Activated CD8-positive, alpha-beta T cell treated with anti-CD3 and anti-CD28 coated beads, Interleukin-2, amount 10 ng/mL, durations not matched to agents 7 days and 5 days (primary cell): ENCODE data around the gene ATL3. TPM values are rescaled to one million over a fixed set of nuclear protein-coding genes. Genes with fewer than 3 reads are reported as not detected.
A peak's percentile ranks its signal among the peaks of the same experiment; 100 is the strongest.

Source experiments
- ATAC-seq: fragments of 150-1000 bp; cut with Tn5 transposase; one replicate; pipeline ENCODE4 v1.10.0; 2021; ENCODE audit warnings: moderate library complexity
- CTCF ChIA-PET: fragments of 350-600 bp; sonication (Branson Sonifier 250); formaldehyde crosslinking; loops from one replicate; lab custom pipeline; 2021; ENCODE audit warnings: antibody characterized with exemption; lab: Charles Lee
- POLR2A ChIA-PET: fragments of 350-600 bp; sonication (Branson Sonifier 250); formaldehyde crosslinking; loops from one replicate; lab custom pipeline; 2021; ENCODE audit warnings: antibody characterized with exemption; lab: Charles Lee
- DNase-seq: peaks from one replicate; pipeline ENCODE4 v3.0.0-alpha.2; 2020
- H3K27ac Mint-ChIP-seq: one replicate; pipeline ENCODE4 v1.8.0; 2021; ENCODE audit warnings: mild to moderate bottlenecking, mixed read lengths
- H3K27me3 Mint-ChIP-seq: one replicate; pipeline ENCODE4 v1.8.0; 2021; ENCODE audit warnings: low read depth, mixed read lengths
- H3K36me3 Mint-ChIP-seq: one replicate; pipeline ENCODE4 v1.8.0; 2021; ENCODE audit warnings: low read depth, mixed read lengths
- H3K4me1 Mint-ChIP-seq: one replicate; pipeline ENCODE4 v1.8.0; 2021; ENCODE audit warnings: low read depth, mixed read lengths
- H3K4me3 Mint-ChIP-seq: one replicate; pipeline ENCODE4 v1.8.0; 2021; ENCODE audit warnings: mild to moderate bottlenecking, mixed read lengths
- H3K9me3 Mint-ChIP-seq: one replicate; pipeline ENCODE4 v1.8.0; 2022; ENCODE audit warnings: mixed read lengths; ENCODE audit not compliant: insufficient read depth
- total RNA-seq, 2 experiments: library from RNA; stranded (reverse); gene quantifications; one replicate each; pipeline ENCODE4 v1.2.3, GENCODE V29; 2021

The ATL3 gene
- total RNA-seq, 2 experiments from 2014 or later: 35.1 to 37.3 TPM

GRCh38 chr11:63681321-63682065, 10.3 kb upstream of the ATL3 start, which contains the start of gene RTN3:
Gene RTN3, plus strand, starts transcription at chr11:63681500. Its CDS starts 137 bp downstream, at chr11:63681637.
- Mint-ChIP-seq H3K4me3 (peak within 1 kb of the TSS; percentile 86), H3K4me1 (peaks cover 27% of the 10 kb centered on the region), H3K9me3 (no peaks in the 10 kb centered on the region), H3K36me3 (peaks cover 2% of the 10 kb centered on the region), H3K27me3 (peaks cover 8% of the 10 kb centered on the region), H3K27ac (peak within 1 kb of the TSS; percentile 78)
- ChIA-PET POLR2A (interaction anchor here (0.8 to 2.2 kb wide), 7 partner anchors 8 to 800 kb away, joined by 3 to 14 read pairs (median 5); partner anchors contain the start of genes ATL3, MARK2 and ZFTA), CTCF (interaction anchor here (0.7 to 2.7 kb wide), 18 partner anchors 8 to 319 kb away, joined by 3 to 23 read pairs (median 4); partner anchors contain the start of gene ATL3)
- peak; percentile 96 for ATAC-seq
- DNase-seq: peak; percentile 99

- H3K9me3 Mint-ChIP-seq: no peaks in the 10 kb centered on the region
These were observed 9.7 kb upstream of the ATL3 start for GRCh38 chr11:63680834-63681320.

DNA sequence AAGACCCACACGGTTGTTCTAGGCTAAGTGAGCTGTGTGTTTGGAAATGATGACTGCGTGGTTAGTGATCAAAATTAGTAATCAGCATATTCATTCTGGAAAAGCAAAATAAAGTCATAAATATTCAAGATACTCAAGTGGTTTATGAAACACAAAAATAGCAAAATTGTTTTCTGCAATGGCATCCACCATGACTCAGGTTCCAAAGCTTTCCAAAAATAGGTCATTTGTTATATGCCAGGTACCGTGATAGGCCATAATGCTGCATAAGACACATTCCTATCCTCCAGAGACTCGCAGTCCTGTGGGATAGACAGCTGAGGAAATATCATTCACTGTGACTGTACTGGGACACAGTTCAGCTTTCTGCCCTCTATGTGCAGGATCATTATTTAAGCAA, 2.4 kb upstream of the ATL3 start:
- H3K4me3 Mint-ChIP-seq: no peak overlapping the region
- H3K27me3 Mint-ChIP-seq: peaks cover 2% of the 10 kb centered on the region
- no peak overlapping the region for H3K27ac Mint-ChIP-seq
- H3K9me3 Mint-ChIP-seq: no peaks in the 10 kb centered on the region
- ATAC-seq (no peak), DNase-seq (no peak)
- H3K4me1 Mint-ChIP-seq: peaks cover 24% of the 10 kb centered on the region
- POLR2A ChIA-PET: interaction anchor here (0.6 to 1.6 kb wide), 4 partner anchors 9 to 914 kb away, joined by 3 to 8 read pairs (median 4); no protein-coding TSS in a partner anchor
- H3K36me3 Mint-ChIP-seq: peaks cover 7% of the 10 kb centered on the region
- CTCF ChIA-PET: interaction anchor here (1.3 to 1.8 kb wide), 4 partner anchors 9 to 194 kb away, joined by 3 to 11 read pairs (median 5); partner anchors contain the start of gene RTN3

More at GRCh38 chr11:63680834-63681320, 9.7 kb upstream of the ATL3 start:
- DNase-seq (no peak), ATAC-seq (no peak)
- H3K27ac Mint-ChIP-seq: peak overlapping the region; percentile 78
- H3K4me3 Mint-ChIP-seq: peak overlapping the region; percentile 86
- ChIA-PET CTCF (interaction anchor here (0.7 to 2.7 kb wide), 14 partner anchors 8 to 202 kb away, joined by 3 to 23 read pairs (median 4); partner anchors contain the start of gene ATL3), POLR2A (interaction anchor here (0.8 to 2.2 kb wide), 6 partner anchors 10 to 799 kb away, joined by 3 to 14 read pairs (median 4); partner anchors contain the start of genes ATL3, MARK2 and ZFTA)
- peaks cover 2% of the 10 kb centered on the region for H3K36me3 Mint-ChIP-seq
- peaks cover 8% of the 10 kb centered on the region for H3K27me3 Mint-ChIP-seq
- peaks cover 25% of the 10 kb centered on the region for H3K4me1 Mint-ChIP-seq

DNA sequence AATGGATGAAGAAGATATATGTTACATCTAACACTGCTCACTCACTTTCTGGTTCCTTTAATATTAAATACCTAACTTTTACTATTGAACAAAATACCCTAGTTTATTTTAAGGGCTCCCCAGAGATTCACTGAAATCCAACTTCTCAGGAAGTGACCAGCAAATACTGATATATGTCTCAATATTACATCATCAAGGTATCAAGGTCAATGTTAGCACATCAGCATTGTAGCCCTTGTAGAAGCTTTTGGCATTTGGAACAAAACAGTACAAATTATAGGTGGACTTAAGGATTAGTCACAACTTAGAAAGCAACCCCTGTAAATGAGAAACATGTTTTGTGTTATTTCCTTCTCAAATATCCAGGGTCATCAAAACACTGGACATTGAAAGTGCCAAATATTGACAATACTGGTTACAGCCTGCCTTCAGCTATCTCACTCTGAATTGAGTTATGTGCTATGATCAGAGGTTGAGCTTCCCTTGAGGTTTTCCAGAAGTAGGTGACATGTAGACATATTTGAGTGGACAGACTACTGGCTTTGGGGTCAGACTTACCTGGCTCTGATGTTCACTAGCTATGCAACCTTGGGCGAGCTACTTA, 1.9 kb upstream of the ATL3 start:
- no peak overlapping the region for H3K27ac Mint-ChIP-seq
- H3K4me1 Mint-ChIP-seq: peaks cover 30% of the 10 kb centered on the region
- peaks cover 2% of the 10 kb centered on the region for H3K27me3 Mint-ChIP-seq
- ATAC-seq: no peak
- peaks cover 10% of the 10 kb centered on the region for H3K36me3 Mint-ChIP-seq
- ChIA-PET POLR2A (interaction anchor here (0.6 to 1.6 kb wide), 3 partner anchors 9 to 915 kb away, joined by 4 to 8 read pairs (median 4); no protein-coding TSS in a partner anchor), CTCF (interaction anchor here (1.3 to 1.8 kb wide), 4 partner anchors 9 to 194 kb away, joined by 3 to 11 read pairs (median 5); partner anchors contain the start of gene RTN3)
- no peak overlapping the region for H3K4me3 Mint-ChIP-seq
- no peak for DNase-seq
- H3K9me3 Mint-ChIP-seq: no peaks in the 10 kb centered on the region

- DNase-seq (no peak), ATAC-seq (no peak)
- peaks cover 34% of the 10 kb centered on the region for H3K4me1 Mint-ChIP-seq
- POLR2A ChIA-PET: interaction anchor here (2.3 kb wide), 1 partner anchor 10 kb away, joined by 14 read pairs; the partner anchor contains the start of gene RTN3
- H3K27ac Mint-ChIP-seq: no peak overlapping the region
- no peaks in the 10 kb centered on the region for H3K27me3 Mint-ChIP-seq
- peak overlapping the region; percentile 77 for H3K4me3 Mint-ChIP-seq
- CTCF ChIA-PET: interaction anchor here (0.6 to 1.0 kb wide), 2 partner anchors 9 to 30 kb away, joined by 3 to 4 read pairs; partner anchors contain the start of gene RTN3
- H3K9me3 Mint-ChIP-seq: no peaks in the 10 kb centered on the region
- H3K36me3 Mint-ChIP-seq: peaks cover 13% of the 10 kb centered on the region
These were observed 934 bp upstream of the ATL3 start for GRCh38 chr11:63672156-63672463.

GRCh38 chr11:63670433-63671321, 499 bp downstream of the ATL3 start:
- Mint-ChIP-seq H3K4me1 (peaks cover 34% of the 10 kb centered on the region), H3K27me3 (no peaks in the 10 kb centered on the region), H3K27ac (peak overlapping the region; percentile 87), H3K36me3 (peaks cover 16% of the 10 kb centered on the region), H3K4me3 (peak overlapping the region; percentile 87), H3K9me3 (no peaks in the 10 kb centered on the region)
- ChIA-PET POLR2A (interaction anchor here (0.6 to 2.3 kb wide), 3 partner anchors 11 to 95 kb away, joined by 3 to 14 read pairs (median 3); partner anchors contain the start of gene RTN3), CTCF (interaction anchor here (0.6 to 2.8 kb wide), 8 partner anchors 10 to 668 kb away, joined by 3 to 22 read pairs (median 4); partner anchors contain the start of gene RTN3)
- ATAC-seq (peak; percentile 35), DNase-seq (peak; percentile 39)

DNA sequence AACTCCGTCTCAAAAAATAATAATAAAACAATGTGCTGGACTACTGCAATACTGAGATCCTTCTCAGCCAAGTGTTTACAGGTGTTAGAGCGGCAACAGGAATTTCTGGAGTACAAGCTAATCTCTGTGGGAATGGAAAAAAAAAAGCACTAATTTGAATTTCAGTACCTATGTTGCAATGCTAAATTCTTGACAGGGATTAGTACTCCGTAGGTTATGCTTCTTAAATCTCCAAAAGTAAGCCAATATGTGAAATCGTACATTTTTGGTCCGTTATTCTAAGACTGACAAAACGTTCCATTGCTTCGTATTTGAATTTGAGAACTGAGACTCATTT, 1.1 kb downstream of the ATL3 start:
- Mint-ChIP-seq H3K9me3 (no peaks in the 10 kb centered on the region), H3K36me3 (peaks cover 20% of the 10 kb centered on the region), H3K27me3 (no peaks in the 10 kb centered on the region), H3K4me3 (peak overlapping the region; percentile 87), H3K4me1 (peaks cover 34% of the 10 kb centered on the region), H3K27ac (peak overlapping the region; percentile 87)
- ATAC-seq: no peak
- ChIA-PET POLR2A (interaction anchor here (0.6 to 2.3 kb wide), 3 partner anchors 12 to 770 kb away, joined by 3 to 14 read pairs (median 3); partner anchors contain the start of gene RTN3), CTCF (interaction anchor here (1.2 to 2.8 kb wide), 4 partner anchors 9 to 31 kb away, joined by 3 to 22 read pairs (median 4); partner anchors contain the start of gene RTN3)
- no peak for DNase-seq

DNA sequence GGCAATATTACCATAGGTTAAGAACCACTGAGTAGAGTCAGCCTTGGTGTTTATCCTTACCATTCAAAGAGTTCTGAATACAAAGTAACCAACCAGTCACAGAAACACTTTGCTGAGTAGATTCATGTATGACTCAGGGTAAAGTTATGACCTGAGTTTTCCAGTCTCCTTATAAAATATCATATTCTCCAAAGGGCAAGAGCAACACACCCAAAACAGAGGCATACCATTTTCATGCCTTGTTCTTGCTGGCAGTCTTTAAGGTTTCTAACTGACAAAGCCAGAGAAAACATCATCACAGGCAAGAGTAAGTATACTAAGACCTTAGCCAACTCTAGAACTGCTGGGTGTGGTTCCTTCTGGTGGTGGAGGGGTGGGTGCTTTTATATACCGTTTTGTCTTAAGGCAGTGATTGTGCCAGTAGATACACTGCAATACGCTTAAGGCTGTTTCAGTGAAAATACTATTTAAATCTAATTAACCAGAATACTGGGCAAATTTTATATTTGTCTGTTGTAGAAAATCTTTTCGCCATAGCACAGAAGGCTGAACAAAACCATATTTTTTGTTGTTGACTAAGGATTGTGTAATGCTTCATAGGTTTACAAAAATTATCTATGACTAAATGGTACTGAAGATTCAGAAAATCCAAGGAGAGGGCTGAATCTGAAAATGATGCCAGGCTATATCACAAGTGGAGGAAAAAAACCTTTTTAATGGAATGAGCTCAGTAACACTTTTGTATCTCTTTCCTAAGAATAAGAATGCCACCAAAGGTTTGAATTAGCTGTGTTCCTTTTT, 3.0 kb downstream of the ATL3 start:
- ATAC-seq (no peak), DNase-seq (no peak)
- ChIA-PET POLR2A (no interaction called here), CTCF (interaction anchor here (1.4 to 2.8 kb wide), 4 partner anchors 14 to 189 kb away, joined by 3 to 22 read pairs (median 8); partner anchors contain the start of gene RTN3)
- Mint-ChIP-seq H3K27me3 (no peaks in the 10 kb centered on the region), H3K27ac (no peak overlapping the region), H3K9me3 (no peaks in the 10 kb centered on the region), H3K4me1 (peaks cover 34% of the 10 kb centered on the region), H3K36me3 (peaks cover 23% of the 10 kb centered on the region), H3K4me3 (no peak overlapping the region)

DNA sequence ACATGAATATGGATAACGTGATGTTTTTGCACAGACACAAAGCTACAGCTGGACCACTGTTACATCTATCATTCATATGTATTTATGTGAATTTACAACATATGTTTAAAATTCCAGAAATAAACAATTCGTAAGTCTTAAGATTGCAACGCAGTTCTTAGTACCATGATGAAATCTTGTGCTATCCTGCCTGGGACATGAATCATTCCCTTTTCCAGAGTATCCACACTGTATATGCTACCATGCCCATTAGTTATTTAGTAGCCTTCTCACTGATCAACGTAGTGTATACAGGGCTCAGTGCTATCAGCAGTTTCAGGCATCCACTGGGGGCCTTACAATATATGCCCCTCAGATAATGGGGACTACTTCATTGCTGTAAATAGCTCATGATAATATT, 4.3 kb downstream of the ATL3 start:
- POLR2A ChIA-PET: no interaction called here
- Mint-ChIP-seq H3K9me3 (no peaks in the 10 kb centered on the region), H3K27ac (no peak overlapping the region), H3K4me3 (no peak overlapping the region), H3K36me3 (peaks cover 22% of the 10 kb centered on the region), H3K4me1 (peaks cover 30% of the 10 kb centered on the region), H3K27me3 (no peaks in the 10 kb centered on the region)
- CTCF ChIA-PET: no interaction called here
- DNase-seq (no peak), ATAC-seq (no peak)

DNA sequence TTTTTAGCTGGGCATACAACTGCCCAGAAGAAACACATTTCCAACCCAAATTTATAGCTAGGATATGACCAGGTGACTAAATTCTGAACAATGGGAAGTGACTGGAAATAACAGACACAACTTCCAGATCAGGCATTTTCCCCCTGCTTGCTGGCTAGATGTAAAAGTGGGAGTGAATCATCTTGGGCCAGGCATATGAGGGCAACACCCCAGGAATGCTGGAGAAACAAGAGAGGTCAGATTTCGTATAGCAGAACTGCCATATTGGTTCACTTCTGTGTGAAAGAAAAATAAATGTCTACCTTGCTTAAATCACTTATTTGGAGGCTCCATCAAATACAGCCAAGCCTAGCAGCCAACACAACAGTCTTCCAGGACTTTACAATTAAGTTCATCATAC, 7.4 kb downstream of the ATL3 start:
- ChIA-PET CTCF (interaction anchor here (0.7 kb wide), 1 partner anchor 28 kb away, joined by 4 read pairs; no protein-coding TSS in a partner anchor), POLR2A (no interaction called here)
- H3K4me3 Mint-ChIP-seq: no peak overlapping the region
- no peak for DNase-seq
- peaks cover 19% of the 10 kb centered on the region for H3K36me3 Mint-ChIP-seq
- ATAC-seq: no peak
- H3K9me3 Mint-ChIP-seq: no peaks in the 10 kb centered on the region
- peaks cover 18% of the 10 kb centered on the region for H3K4me1 Mint-ChIP-seq
- H3K27me3 Mint-ChIP-seq: no peaks in the 10 kb centered on the region
- no peak overlapping the region for H3K27ac Mint-ChIP-seq
